NOMO-1 (cell line): Measurements from ENCODE around the gene SMCR8.
"Not testable (repeated sequence)": the region's sequence is repeated elsewhere in the genome, so short reads cannot be mapped to it uniquely, and the experiment has no call there.

ENCODE experiments used
- DNase-seq, 2 experiments: peaks; one replicate each; lab custom pipeline; 2025; ENCODE audit not compliant: unreplicated experiment in 2 of 2; lab: John Stamatoyannopoulos, UW

The SMCR8 gene

GRCh38 chr17:18315562-18315922 is 449 bp downstream of the SMCR8 start:
- peak; percentile 66 to 81 for DNase-seq

- DNase-seq, result no peak
Observed at GRCh38 chr17:18315961-18316360, 868 bp downstream of the SMCR8 start.

GRCh38 chr17:18318117-18318516 is 3.0 kb downstream of the SMCR8 start:
- DNase-seq, result no peak

GRCh38 chr17:18318771-18319450 is 3.8 kb downstream of the SMCR8 start:
- DNase-seq, result no peak

GRCh38 chr17:18319604-18320256 is 4.6 kb downstream of the SMCR8 start:
- DNase-seq, result no peak

- no peak for DNase-seq
Observed at GRCh38 chr17:18320301-18320700, 5.2 kb downstream of the SMCR8 start.

- DNase-seq, result no peak
Observed at GRCh38 chr17:18321309-18321708, 6.2 kb downstream of the SMCR8 start.

- no peak for DNase-seq
Observed at GRCh38 chr17:18322522-18322921, 7.4 kb downstream of the SMCR8 start.

GRCh38 chr17:18323007-18323406 is 7.9 kb downstream of the SMCR8 start:
- DNase-seq, result no peak

GRCh38 chr17:18323507-18324139 is 8.5 kb downstream of the SMCR8 start:
- no peak for DNase-seq

- DNase-seq, result no peak
Observed at GRCh38 chr17:18324140-18325050, 9.3 kb downstream of the SMCR8 start.

- DNase-seq, result no peak
Observed at GRCh38 chr17:18326039-18326438, 10.9 kb downstream of the SMCR8 start.

GRCh38 chr17:18326572-18326971 is 11.5 kb downstream of the SMCR8 start:
- no peak for DNase-seq

GRCh38 chr17:18327093-18327492 is 12.0 kb downstream of the SMCR8 start:
- DNase-seq, result no peak

- DNase-seq, result no peak
Observed at GRCh38 chr17:18327556-18327955, 12.5 kb downstream of the SMCR8 start.

GRCh38 chr17:18328643-18329204 is 13.6 kb downstream of the SMCR8 start:
- DNase-seq, result no peak

- DNase-seq, result no peak
Observed at GRCh38 chr17:18331879-18332278, 16.8 kb downstream of the SMCR8 start.

GRCh38 chr17:18332909-18333489 is 17.9 kb downstream of the SMCR8 start:
- no peak for DNase-seq

GRCh38 chr17:18338158-18338557 is 23.1 kb downstream of the SMCR8 start:
- not testable (repeated sequence) for DNase-seq

GRCh38 chr17:18339933-18340332 is 24.8 kb downstream of the SMCR8 start:
- DNase-seq, result no peak
